OCI-LY1 (cell line): Measurements from ENCODE around the gene HDAC8.

ENCODE experiments used
- H2AFZ ChIP-seq: fragments of 200-600 bp; sonication (generic), shearing (Covaris generic); 2 replicates; pipeline ENCODE4 v1.6.0; 2014; ENCODE audit warnings: antibody characterized with exemption, mild to moderate bottlenecking, low read length
- H3F3A ChIP-seq: fragments of 200-600 bp; sonication (generic), shearing (Covaris generic); 2 replicates; pipeline ENCODE4 v1.6.0; 2014; ENCODE audit warnings: mild to moderate bottlenecking, antibody characterized with exemption, low read length, moderate library complexity; ENCODE audit not compliant: insufficient read depth
- H3K27ac ChIP-seq: fragments of 200-600 bp; sonication (generic); 2 replicates; pipeline ENCODE4 v1.5.1; 2014; ENCODE audit warnings: low read length, mixed run types, mild to moderate bottlenecking, low read depth; ENCODE audit not compliant: poor library complexity, severe bottlenecking
- H3K27me3 ChIP-seq: fragments of 200-600 bp; sonication (generic); 2 replicates; pipeline ENCODE4 v1.6.0; 2014; ENCODE audit warnings: antibody characterized with exemption, mild to moderate bottlenecking, low read length, moderate library complexity; ENCODE audit not compliant: insufficient read depth
- H3K36me3 ChIP-seq: fragments of 200-600 bp; sonication (generic); 2 replicates; pipeline ENCODE4 v1.6.1; 2014; ENCODE audit warnings: mild to moderate bottlenecking, antibody characterized with exemption, low read length, moderate library complexity, mixed read lengths; ENCODE audit not compliant: insufficient read depth
- H3K4me1 ChIP-seq: fragments of 200-600 bp; sonication (generic); 2 replicates; pipeline ENCODE4 v1.5.1; 2014; ENCODE audit warnings: mild to moderate bottlenecking, low read length, moderate library complexity; ENCODE audit not compliant: insufficient read depth, severe bottlenecking
- H3K4me2 ChIP-seq: fragments of 200-600 bp; sonication (generic), shearing (Covaris generic); 2 replicates; pipeline ENCODE4 v1.6.1; 2014; ENCODE audit warnings: low read length
- H3K4me3 ChIP-seq: fragments of 200-600 bp; sonication (generic); 2 replicates; pipeline ENCODE4 v1.5.1; 2014; ENCODE audit warnings: low read length, low read depth, mild to moderate bottlenecking, mixed read lengths; ENCODE audit not compliant: poor library complexity, severe bottlenecking
- H3K79me2 ChIP-seq: fragments of 200-600 bp; shearing (Covaris generic); 2 replicates; pipeline ENCODE4 v1.6.1; 2016; ENCODE audit warnings: mixed run types, low read length, mixed read lengths; ENCODE audit not compliant: insufficient read depth
- H3K9ac ChIP-seq: fragments of 200-600 bp; sonication (generic), shearing (Covaris generic); 2 replicates; pipeline ENCODE4 v1.6.1; 2014; ENCODE audit warnings: mild to moderate bottlenecking, low read length, mixed read lengths
- H3K9me2 ChIP-seq: fragments of 200-600 bp; sonication (generic), shearing (Covaris generic); 2 replicates; pipeline ENCODE4 v1.6.1; 2014; ENCODE audit warnings: low read depth, mild to moderate bottlenecking, low read length, mixed read lengths
- H3K9me3 ChIP-seq: fragments of 200-600 bp; shearing (Covaris generic); 2 replicates; pipeline ENCODE4 v1.6.1; 2014; ENCODE audit warnings: low read length, mixed read lengths
- H4K20me1 ChIP-seq: fragments of 200-600 bp; sonication (generic), shearing (Covaris generic); 2 replicates; pipeline ENCODE4 v1.6.0; 2016; ENCODE audit warnings: mild to moderate bottlenecking, low read length; ENCODE audit not compliant: insufficient read depth
- CTCF ChIP-seq: fragments of 200-600 bp; sonication (generic), shearing (Covaris generic); IDR thresholded peaks from 2 replicates; pipeline ENCODE4 v1.5.1; 2017; ENCODE audit warnings: mild to moderate bottlenecking, antibody characterized with exemption, low read length, moderate library complexity, mixed read lengths
- EZH2 ChIP-seq: fragments of 200-600 bp; sonication (generic), shearing (Covaris generic); IDR thresholded peaks from 2 replicates; pipeline ENCODE4 v1.8.0; 2017; ENCODE audit warnings: borderline replicate concordance, mixed run types, mild to moderate bottlenecking, antibody characterized with exemption, low read length, moderate library complexity, mixed read lengths

HDAC8 gene

GRCh38 chrX:72297953-72298730 is 274.5 kb downstream of the HDAC8 start:
- Histone ChIP-seq H3K9me3 (no peaks in the 10 kb centered on the region), H3K9ac (no peak overlapping the region), H2AFZ (no peak overlapping the region), H3K4me3 (no peak overlapping the region), H3K4me1 (no peaks in the 10 kb centered on the region), H3K27me3 (no peaks in the 10 kb centered on the region), H3K9me2 (no peaks in the 10 kb centered on the region), H3F3A (no peaks in the 10 kb centered on the region), H3K4me2 (no peak overlapping the region), H4K20me1 (no peaks in the 10 kb centered on the region), H3K36me3 (no peaks in the 10 kb centered on the region), H3K79me2 (no peaks in the 10 kb centered on the region), H3K27ac (no peak overlapping the region)
- TF ChIP-seq EZH2 (no peak), CTCF (peak; percentile 29; the same call in 1 of the 2 replicates)

- Histone ChIP-seq H3K27me3 (no peaks in the 10 kb centered on the region), H3K36me3 (no peaks in the 10 kb centered on the region), H3K27ac (no peak overlapping the region)
Observed at GRCh38 chrX:72296991-72297390, 275.7 kb downstream of the HDAC8 start.

GRCh38 chrX:72295745-72296144 is 276.9 kb downstream of the HDAC8 start:
- no peaks in the 10 kb centered on the region for H3K79me2 ChIP-seq
- H3K4me2 ChIP-seq, result no peak overlapping the region
- H2AFZ ChIP-seq, result no peak overlapping the region
- no peak overlapping the region for H3K9ac ChIP-seq
- no peaks in the 10 kb centered on the region for H4K20me1 ChIP-seq
- no peak overlapping the region for H3K4me3 ChIP-seq
- no peak for TF ChIP-seq CTCF
- no peak for TF ChIP-seq EZH2
- H3K9me2 ChIP-seq, result no peaks in the 10 kb centered on the region
- no peaks in the 10 kb centered on the region for H3F3A ChIP-seq
- H3K36me3 ChIP-seq, result no peaks in the 10 kb centered on the region
- no peaks in the 10 kb centered on the region for H3K27me3 ChIP-seq
- no peak overlapping the region for H3K27ac ChIP-seq
- no peaks in the 10 kb centered on the region for H3K9me3 ChIP-seq
- no peaks in the 10 kb centered on the region for H3K4me1 ChIP-seq

More at GRCh38 chrX:72296991-72297390, 275.7 kb downstream of the HDAC8 start:
- H3K4me2 ChIP-seq, result no peak overlapping the region
- no peaks in the 10 kb centered on the region for H3K9me2 ChIP-seq
- no peaks in the 10 kb centered on the region for H3F3A ChIP-seq
- no peak overlapping the region for H3K4me3 ChIP-seq
- TF ChIP-seq EZH2, result no peak
- no peak for TF ChIP-seq CTCF
- no peaks in the 10 kb centered on the region for H3K9me3 ChIP-seq
- H2AFZ ChIP-seq, result no peak overlapping the region
- H3K4me1 ChIP-seq, result no peaks in the 10 kb centered on the region
- H3K79me2 ChIP-seq, result no peaks in the 10 kb centered on the region
- no peak overlapping the region for H3K9ac ChIP-seq
- H4K20me1 ChIP-seq, result no peaks in the 10 kb centered on the region
